Upper lobe of left lung (tissue), 4 donors: ENCODE measurements around the gene MAPRE3.
"Not testable (repeated sequence)": the region's sequence is repeated elsewhere in the genome, so short reads cannot be mapped to it uniquely, and the experiment has no call there.

Source experiments
- EP300 ChIP-seq, 4 donors: sonication (generic); formaldehyde crosslinking; IDR thresholded peaks; one replicate each; pipeline ENCODE4 v1.5.1; 2017; ENCODE audit warnings: antibody characterized with exemption in 4 of 4, control low read depth in 2 of 4
- POLR2A ChIP-seq, 4 donors: fragments of 450-650 bp; IDR thresholded peaks; one replicate each; pipeline ENCODE4 v1.5.1; 2016 to 2017; ENCODE audit warnings: antibody characterized with exemption in 4 of 4, mild to moderate bottlenecking in 2 of 4
- POLR2AphosphoS5 ChIP-seq, 2 donors: sonication (generic); formaldehyde crosslinking; IDR thresholded peaks; one replicate each; pipeline ENCODE4 v1.5.1; 2017; ENCODE audit warnings: antibody characterized with exemption in 2 of 2
- TF ChIP-seq, protein P1 (sequence below), 6 experiments: fragments of 450-650 bp in 4 of 6; fragments of 200-600 bp in 2 of 6; sonication (generic) in 2 of 6; IDR thresholded peaks; one replicate each; pipeline ENCODE4 v1.5.1; 2016 to 2019; ENCODE audit warnings: antibody characterized with exemption in 6 of 6

- TF ChIP-seq, protein P1, sequence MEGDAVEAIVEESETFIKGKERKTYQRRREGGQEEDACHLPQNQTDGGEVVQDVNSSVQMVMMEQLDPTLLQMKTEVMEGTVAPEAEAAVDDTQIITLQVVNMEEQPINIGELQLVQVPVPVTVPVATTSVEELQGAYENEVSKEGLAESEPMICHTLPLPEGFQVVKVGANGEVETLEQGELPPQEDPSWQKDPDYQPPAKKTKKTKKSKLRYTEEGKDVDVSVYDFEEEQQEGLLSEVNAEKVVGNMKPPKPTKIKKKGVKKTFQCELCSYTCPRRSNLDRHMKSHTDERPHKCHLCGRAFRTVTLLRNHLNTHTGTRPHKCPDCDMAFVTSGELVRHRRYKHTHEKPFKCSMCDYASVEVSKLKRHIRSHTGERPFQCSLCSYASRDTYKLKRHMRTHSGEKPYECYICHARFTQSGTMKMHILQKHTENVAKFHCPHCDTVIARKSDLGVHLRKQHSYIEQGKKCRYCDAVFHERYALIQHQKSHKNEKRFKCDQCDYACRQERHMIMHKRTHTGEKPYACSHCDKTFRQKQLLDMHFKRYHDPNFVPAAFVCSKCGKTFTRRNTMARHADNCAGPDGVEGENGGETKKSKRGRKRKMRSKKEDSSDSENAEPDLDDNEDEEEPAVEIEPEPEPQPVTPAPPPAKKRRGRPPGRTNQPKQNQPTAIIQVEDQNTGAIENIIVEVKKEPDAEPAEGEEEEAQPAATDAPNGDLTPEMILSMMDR (IDR thresholded peaks at IDR 0.05): not testable (repeated sequence)
- not testable (repeated sequence) for TF ChIP-seq POLR2A, POLR2AphosphoS5, EP300 (IDR thresholded peaks at IDR 0.05)
These were observed 105.1 kb downstream of the MAPRE3 start for GRCh38 chr2:27075566-27075871.
